GM19193 (cell line): ENCODE data around the gene TNS3.

ENCODE experiments used
- POLR2A ChIP-seq: IDR thresholded peaks from 4 replicates; pipeline ENCODE4 v1.6.1; 2011; ENCODE audit not compliant: insufficient read depth, insufficient read length; ENCODE audit errors: extremely low read depth

TNS3 gene

GRCh38 chr7:47259682-47260081 is 322.2 kb downstream of the TNS3 start:
- TF ChIP-seq POLR2A: no peak

GRCh38 chr7:47258798-47259197 is 323.1 kb downstream of the TNS3 start:
- no peak for TF ChIP-seq POLR2A

GRCh38 chr7:47256016-47256415 is 325.9 kb downstream of the TNS3 start:
- no peak for TF ChIP-seq POLR2A

- no peak for TF ChIP-seq POLR2A
Observed at GRCh38 chr7:47255441-47255840, 326.5 kb downstream of the TNS3 start.

- no peak for TF ChIP-seq POLR2A
Observed at GRCh38 chr7:47255007-47255406, 326.9 kb downstream of the TNS3 start.

- TF ChIP-seq POLR2A: peak; percentile 18
Observed at GRCh38 chr7:47254081-47254977, 327.6 kb downstream of the TNS3 start.

- TF ChIP-seq POLR2A: no peak
Observed at GRCh38 chr7:47253650-47254080, 328.2 kb downstream of the TNS3 start.

GRCh38 chr7:47252675-47253074 is 329.2 kb downstream of the TNS3 start:
- TF ChIP-seq POLR2A: no peak

- no peak for TF ChIP-seq POLR2A
Observed at GRCh38 chr7:47249361-47249760, 332.6 kb downstream of the TNS3 start.

GRCh38 chr7:47248797-47249196 is 333.1 kb downstream of the TNS3 start:
- no peak for TF ChIP-seq POLR2A

- TF ChIP-seq POLR2A: no peak
Observed at GRCh38 chr7:47247132-47247531, 334.8 kb downstream of the TNS3 start.

GRCh38 chr7:47244692-47245091 is 337.2 kb downstream of the TNS3 start:
- no peak for TF ChIP-seq POLR2A

- TF ChIP-seq POLR2A: no peak
Observed at GRCh38 chr7:47241112-47242065, 340.5 kb downstream of the TNS3 start.

- no peak for TF ChIP-seq POLR2A
Observed at GRCh38 chr7:47239931-47240421, 341.9 kb downstream of the TNS3 start.

- TF ChIP-seq POLR2A: no peak
Observed at GRCh38 chr7:47239034-47239433, 342.9 kb downstream of the TNS3 start.
